Ascending aorta (tissue), 2 donors: ENCODE results near the gene SPINK9. TPM values are rescaled to one million over a fixed set of nuclear protein-coding genes. Genes with fewer than 3 reads are reported as not detected.

ENCODE experiments used
- DNase-seq, 2 donors: peaks; one replicate each; pipeline ENCODE4 v3.0.0-alpha.2; 2019; ENCODE audit warnings: low spot score in 2 of 2
- H3K27ac ChIP-seq, 2 donors: fragments of 200-600 bp; sonication (generic); one replicate each; pipeline ENCODE4 v1.5.1; 2016 to 2017; ENCODE audit warnings: mild to moderate bottlenecking in 1 of 2
- H3K27me3 ChIP-seq: fragments of 200-600 bp; sonication (generic); one replicate; pipeline ENCODE4 v1.5.1; 2017
- H3K36me3 ChIP-seq, 2 donors: fragments of 200-600 bp; sonication (generic); one replicate each; pipeline ENCODE4 v1.5.1; 2016
- H3K4me1 ChIP-seq, 2 donors: fragments of 200-600 bp; sonication (generic); one replicate each; pipeline ENCODE4 v1.5.1; 2016 to 2017; ENCODE audit warnings: mild to moderate bottlenecking in 1 of 2
- H3K4me3 ChIP-seq, 2 donors: fragments of 200-600 bp; sonication (generic); one replicate each; pipeline ENCODE4 v1.5.1; 2016 to 2017; ENCODE audit warnings: mild to moderate bottlenecking in 1 of 2
- H3K9me3 ChIP-seq, 2 donors: fragments of 200-600 bp; sonication (generic); one replicate each; pipeline ENCODE4 v1.5.1; 2016
- CTCF ChIP-seq, 3 experiments: fragments of 200-600 bp in 2 of 3; fragments of 450-650 bp in 1 of 3; sonication (generic) in 2 of 3; IDR thresholded peaks; one replicate each; pipeline ENCODE4 v1.5.1; 2016 to 2019; ENCODE audit warnings: antibody characterized with exemption in 3 of 3, mild to moderate bottlenecking in 1 of 3, moderate library complexity in 1 of 3
- intact Hi-C: fragments of 100-400 bp; cut with DNase I; formaldehyde crosslinking; loops from one replicate; pipeline ENCODE4 v1.15.1; 2023
- total RNA-seq: library from RNA; depleted of rRNA; stranded (reverse); fragments of >200 nt; gene quantifications from one replicate; pipeline ENCODE4 v1.1.0, GENCODE V29; 2016

SPINK9 gene
- total RNA-seq, 1 donor from 2014 or later: not detected

GRCh38 chr5:148381906-148382305, 46.5 kb downstream of the SPINK9 start:
- no peaks in the 10 kb centered on the region for H3K27me3 ChIP-seq
- TF ChIP-seq CTCF (IDR thresholded peaks at IDR 0.05): no peak
- intact Hi-C loops: loop anchor here (5.0 kb wide), 3 partner anchors 350 to 585 kb away; partner anchors contain the start of gene ADRB2

GRCh38 chr5:148382961-148383360, 47.6 kb downstream of the SPINK9 start:
- Histone ChIP-seq H3K9me3 (no peaks in the 10 kb centered on the region), H3K36me3 (no peaks in the 10 kb centered on the region), H3K4me3 (peak overlapping the region; percentile 84 to 99), H3K27me3 (no peaks in the 10 kb centered on the region), H3K27ac (peak overlapping the region; percentile 85 to 94), H3K4me1 (peaks cover 6 to 22% of the 10 kb centered on the region in 2 donors)
- no peak for DNase-seq
- no peak for TF ChIP-seq CTCF (IDR thresholded peaks at IDR 0.05)
- intact Hi-C loops: loop anchor here (5.0 kb wide), 3 partner anchors 349 to 584 kb away; partner anchors contain the start of gene ADRB2

More at GRCh38 chr5:148381906-148382305, 46.5 kb downstream of the SPINK9 start:
- no peaks in the 10 kb centered on the region for H3K36me3 ChIP-seq
- no peak overlapping the region for H3K27ac ChIP-seq
- peaks cover 6 to 22% of the 10 kb centered on the region in 2 donors for H3K4me1 ChIP-seq
- H3K9me3 ChIP-seq: no peaks in the 10 kb centered on the region
- no peak overlapping the region for H3K4me3 ChIP-seq
- no peak for DNase-seq

DNA sequence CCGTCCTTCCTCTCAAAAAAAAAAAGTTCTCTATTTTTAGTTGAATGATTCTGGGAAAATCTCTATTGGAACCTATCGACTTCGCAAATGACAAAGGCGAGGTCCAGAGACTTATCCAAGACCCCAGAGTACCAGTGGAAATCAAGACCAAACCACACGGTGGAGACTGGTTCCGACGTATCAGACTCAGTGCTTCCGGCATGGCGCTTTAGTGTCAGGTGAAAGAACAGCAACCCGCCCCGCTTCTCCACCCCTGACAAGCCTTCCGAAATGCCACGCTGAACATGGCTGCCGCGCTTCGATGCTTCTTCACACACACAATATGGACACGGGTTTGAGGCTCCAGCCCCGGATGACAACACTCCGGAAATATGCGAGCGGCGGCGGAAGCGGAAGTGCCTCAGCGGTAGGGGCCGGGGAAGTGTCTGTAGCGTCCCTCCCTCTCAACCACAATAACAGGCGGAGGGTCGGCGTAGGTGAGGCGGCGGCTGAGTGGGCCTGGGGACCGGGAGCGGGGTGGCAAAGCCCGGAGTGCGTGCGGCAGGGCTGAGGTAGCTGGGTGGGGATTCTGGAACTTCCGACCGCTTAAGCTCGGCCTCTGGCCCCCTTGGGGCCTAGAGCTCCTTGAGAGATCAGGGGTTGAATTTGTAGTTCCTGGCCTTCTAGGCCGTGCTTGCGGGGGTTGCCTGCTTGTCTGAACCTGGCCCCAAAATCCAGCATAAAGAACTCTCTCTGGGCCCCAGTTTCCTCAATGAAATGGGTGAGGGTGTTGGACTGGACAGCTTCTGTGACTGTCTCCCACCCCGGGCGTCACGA, 48.4 kb downstream of the SPINK9 start, which contains the start of gene FBXO38:
Gene FBXO38 (plus strand): TSS at position 395 of the 816 bp plus-strand sequence. CDS start 10,819 bp downstream, outside the sequence.
- DNase-seq: peak; percentile 96 to 99
- Histone ChIP-seq H3K4me1 (peaks cover 6 to 22% of the 10 kb centered on the region in 2 donors), H3K36me3 (no peaks in the 10 kb centered on the region)

DNA sequence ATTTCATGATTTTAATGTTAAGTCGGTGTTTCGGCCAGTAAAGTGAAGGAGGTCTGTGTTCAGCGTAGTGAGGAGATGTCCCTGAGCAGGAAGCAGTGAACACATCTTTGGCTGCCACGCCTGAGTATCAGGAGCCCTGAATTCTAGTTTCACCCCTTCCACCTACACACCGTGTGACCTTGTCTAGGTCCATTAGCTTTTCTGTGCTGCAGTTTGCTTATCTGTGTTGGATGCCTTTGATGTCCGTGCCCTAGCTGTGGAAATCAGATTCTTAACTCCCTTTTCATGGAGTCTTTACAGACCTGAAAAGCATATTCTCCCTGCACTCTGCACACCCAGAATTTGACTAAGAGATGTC, 49.0 kb downstream of the SPINK9 start:
- Histone ChIP-seq H3K4me3 (peak overlapping the region; percentile 84 to 99), H3K36me3 (no peaks in the 10 kb centered on the region), H3K27me3 (no peaks in the 10 kb centered on the region), H3K27ac (peak overlapping the region; percentile 85 to 94), H3K4me1 (peaks cover 6 to 22% of the 10 kb centered on the region in 2 donors), H3K9me3 (no peaks in the 10 kb centered on the region)
- no peak for DNase-seq
- no peak for TF ChIP-seq CTCF (IDR thresholded peaks at IDR 0.05)
- intact Hi-C loops: loop anchor here (5.0 kb wide), 3 partner anchors 348 to 583 kb away; partner anchors contain the start of gene ADRB2

More for the DNA sequence above, 48.4 kb downstream of the SPINK9 start, which contains the start of gene FBXO38:
- TF ChIP-seq CTCF (IDR thresholded peaks at IDR 0.05): peak in 2 of 3 experiments; percentile 5 to 7
- H3K27me3 ChIP-seq: no peaks in the 10 kb centered on the region
- H3K4me3 ChIP-seq: peak within 1 kb of the TSS; percentile 84 to 99
- peak within 1 kb of the TSS; percentile 85 to 94 for H3K27ac ChIP-seq
- intact Hi-C loops: loop anchor here (5.0 kb wide), 3 partner anchors 349 to 584 kb away; partner anchors contain the start of gene ADRB2
- no peaks in the 10 kb centered on the region for H3K9me3 ChIP-seq

- Histone ChIP-seq H3K36me3 (no peaks in the 10 kb centered on the region), H3K9me3 (no peaks in the 10 kb centered on the region), H3K27me3 (no peaks in the 10 kb centered on the region), H3K4me1 (peaks cover 6 to 22% of the 10 kb centered on the region in 2 donors), H3K27ac (peak overlapping the region in 1 of 2 donors; percentile 94), H3K4me3 (peak overlapping the region; percentile 84 to 99)
- intact Hi-C loops: no loop called here
- no peak for DNase-seq
- no peak for TF ChIP-seq CTCF (IDR thresholded peaks at IDR 0.05)
Measured at GRCh38 chr5:148385094-148385493, 49.7 kb downstream of the SPINK9 start.
